H1 (cell line): Measurements from ENCODE around the gene OVCA2. TPM values are rescaled to one million over a fixed set of nuclear protein-coding genes. Genes with fewer than 3 reads are reported as not detected.

Experiments
- CTCF ChIA-PET: fragments of 300-600 bp; sonication (Branson Sonifier 250); formaldehyde crosslinking; loops from one replicate; lab custom pipeline; 2021; ENCODE audit not compliant: partially characterized antibody; lab: Charles Lee
- POLR2A ChIA-PET: fragments of 300-600 bp; sonication (Branson Sonifier 250); formaldehyde crosslinking; loops from one replicate; lab custom pipeline; 2021; ENCODE audit warnings: inconsistent platforms; ENCODE audit not compliant: partially characterized antibody; lab: Charles Lee
- DNase-seq, 2 experiments: peaks; one replicate each; pipeline versions ENCODE4 v3.0.0 to v3.0.0-alpha.2; 2010 to 2022; ENCODE audit warnings: low spot score in 2 of 2, low read depth in 1 of 2, mixed read lengths in 1 of 2
- FAIRE-seq: peaks from 2 replicates; lab custom pipeline; 2011; peaks lifted over from hg19 to GRCh38; lab: Jason Lieb, UNC
- H2AFZ ChIP-seq: 2 replicates; pipeline ENCODE4 v1.8.1; 2012; ENCODE audit warnings: low read length, inconsistent platforms
- H2AK5ac ChIP-seq: 2 replicates; pipeline ENCODE4 v1.6.1; 2013; ENCODE audit warnings: low read depth, low read length
- H2BK120ac ChIP-seq: replicated peaks from 2 replicates; pipeline ENCODE3; 2013; ENCODE audit warnings: low read depth, low read length, inconsistent platforms
- H2BK12ac ChIP-seq: 2 replicates; pipeline ENCODE4 v1.6.1; 2013; ENCODE audit warnings: low read depth, low read length
- H2BK15ac ChIP-seq: 2 replicates; pipeline ENCODE4 v1.6.1; 2013; ENCODE audit warnings: low read length
- H2BK20ac ChIP-seq: 2 replicates; pipeline ENCODE4 v1.6.1; 2013; ENCODE audit warnings: low read length
- H2BK5ac ChIP-seq: 2 replicates; pipeline ENCODE4 v1.6.1; 2013; ENCODE audit warnings: low read depth, low read length
- H3K14ac ChIP-seq: 2 replicates; pipeline ENCODE4 v1.6.1; 2013; ENCODE audit warnings: inconsistent platforms; ENCODE audit not compliant: insufficient read length
- H3K18ac ChIP-seq: 2 replicates; pipeline ENCODE4 v1.6.1; 2013; ENCODE audit warnings: low read length; ENCODE audit errors: extremely low read depth
- H3K23ac ChIP-seq: 2 replicates; pipeline ENCODE4 v1.6.1; 2013; ENCODE audit warnings: inconsistent platforms; ENCODE audit not compliant: insufficient read length
- H3K23me2 ChIP-seq: 2 replicates; pipeline ENCODE4 v1.6.1; 2013; ENCODE audit warnings: low read depth, low read length
- H3K27ac ChIP-seq: 2 replicates; pipeline ENCODE4 v1.6.1; 2011; ENCODE audit warnings: low read depth, low read length, inconsistent platforms
- H3K27me3 ChIP-seq, 4 experiments: replicated peaks in 1 of 4; 1 replicate in 1 of 4; 2 replicates in 3 of 4; pipeline versions ENCODE4 v1.6.1 to v1.8.1; 2011 to 2013; ENCODE audit warnings: low read length in 3 of 4, mild to moderate bottlenecking in 3 of 4, inconsistent platforms in 2 of 4, mixed read lengths in 2 of 4, moderate library complexity in 1 of 4; ENCODE audit not compliant: control insufficient read depth in 3 of 4, insufficient read depth in 3 of 4; ENCODE audit errors: extremely low read depth in 1 of 4
- H3K36me3 ChIP-seq, 4 experiments: 2 replicates each; pipeline versions ENCODE4 v1.6.1 to v1.8.1; 2011 to 2013; ENCODE audit warnings: mild to moderate bottlenecking in 4 of 4, low read length in 3 of 4, moderate library complexity in 2 of 4, control low read depth in 1 of 4, inconsistent platforms in 1 of 4; ENCODE audit not compliant: insufficient read depth in 4 of 4, control insufficient read depth in 2 of 4
- H3K4ac ChIP-seq: replicated peaks from 2 replicates; pipeline ENCODE3; 2013; ENCODE audit warnings: low read length, low read depth, mixed read lengths, inconsistent platforms; ENCODE audit not compliant: insufficient read length
- H3K4me1 ChIP-seq, 4 experiments: replicated peaks in 1 of 4; 1 replicate in 1 of 4; 2 replicates in 3 of 4; pipeline versions ENCODE4 v1.6.1 to v1.8.1; 2011 to 2013; ENCODE audit warnings: low read length in 3 of 4, inconsistent platforms in 2 of 4, mixed read lengths in 1 of 4; ENCODE audit not compliant: insufficient read depth in 4 of 4, control insufficient read depth in 3 of 4
- H3K4me2 ChIP-seq, 2 experiments: 2 replicates each; pipeline versions ENCODE4 v1.6.1 to v1.8.1; 2011 to 2013; ENCODE audit warnings: low read depth in 2 of 2, low read length in 2 of 2, control low read depth in 1 of 2, inconsistent platforms in 1 of 2, mild to moderate bottlenecking in 1 of 2; ENCODE audit not compliant: insufficient read depth in 1 of 2
- H3K4me3 ChIP-seq, 4 experiments: fragments of 200-600, 300-600 bp in 1 of 4; sonication (generic), shearing (Covaris generic), sonication (Bioruptor Twin) in 1 of 4; 2 replicates each; pipeline versions ENCODE4 v1.5.1 to v1.8.1; 2011 to 2016; ENCODE audit warnings: low read length in 4 of 4, low read depth in 3 of 4, control low read depth in 2 of 4, inconsistent platforms in 2 of 4, mild to moderate bottlenecking in 2 of 4, mixed read lengths in 1 of 4, moderate library complexity in 1 of 4; ENCODE audit not compliant: insufficient read depth in 2 of 4; ENCODE audit errors: extremely low read depth in 1 of 4
- H3K56ac ChIP-seq: replicated peaks from 2 replicates; pipeline ENCODE3; 2013; ENCODE audit warnings: low read depth, mild to moderate bottlenecking, mixed read lengths, low read length, inconsistent platforms; ENCODE audit not compliant: insufficient read length
- H3K79me1 ChIP-seq: 2 replicates; pipeline ENCODE4 v1.6.1; 2013; ENCODE audit warnings: low read depth, low read length, control low read depth
- H3K79me2 ChIP-seq, 2 experiments: 2 replicates each; pipeline versions ENCODE4 v1.6.1 to v1.8.1; 2012 to 2013; ENCODE audit warnings: low read length in 2 of 2, mild to moderate bottlenecking in 2 of 2, inconsistent platforms in 1 of 2; ENCODE audit not compliant: insufficient read depth in 2 of 2, control insufficient read depth in 1 of 2
- H3K9ac ChIP-seq, 4 experiments: replicated peaks in 1 of 4; 1 replicate in 1 of 4; 2 replicates in 3 of 4; pipeline versions ENCODE4 v1.6.1 to v1.8.1; 2011 to 2013; ENCODE audit warnings: low read depth in 3 of 4, low read length in 3 of 4, control low read depth in 2 of 4, mild to moderate bottlenecking in 2 of 4, moderate library complexity in 2 of 4, inconsistent platforms in 1 of 4; ENCODE audit errors: extremely low read depth in 1 of 4
- H3K9me3 ChIP-seq, 2 experiments: 2 replicates each; pipeline versions ENCODE4 v1.6.1 to v1.8.1; 2012 to 2013; ENCODE audit warnings: mild to moderate bottlenecking in 2 of 2, moderate library complexity in 2 of 2, control low read depth in 1 of 2, inconsistent platforms in 1 of 2, low read depth in 1 of 2, low read length in 1 of 2, mixed read lengths in 1 of 2; ENCODE audit not compliant: insufficient read depth in 2 of 2
- H4K20me1 ChIP-seq, 2 experiments: replicated peaks in 1 of 2; 2 replicates each; pipeline versions ENCODE3 to v1.8.1; 2011 to 2013; ENCODE audit warnings: inconsistent platforms in 2 of 2, low read length in 2 of 2, mild to moderate bottlenecking in 1 of 2; ENCODE audit not compliant: insufficient read depth in 2 of 2, control insufficient read depth in 1 of 2
- H4K5ac ChIP-seq: 2 replicates; pipeline ENCODE4 v1.6.1; 2013; ENCODE audit warnings: low read length, low read depth, mixed read lengths, inconsistent platforms; ENCODE audit not compliant: insufficient read length
- H4K8ac ChIP-seq: 2 replicates; pipeline ENCODE4 v1.8.0; 2013; ENCODE audit warnings: mild to moderate bottlenecking, moderate library complexity, low read length, inconsistent platforms; ENCODE audit not compliant: insufficient read depth; ENCODE audit errors: extremely low read depth
- H4K91ac ChIP-seq: replicated peaks from 2 replicates; pipeline ENCODE3; 2013; ENCODE audit warnings: low read length, mixed read lengths, inconsistent platforms; ENCODE audit not compliant: insufficient read length
- EZH2 ChIP-seq: fragments of 200-600 bp; sonication (generic); IDR thresholded peaks from 2 replicates; pipeline ENCODE4 v1.7.1; 2012; ENCODE audit warnings: low read depth, mild to moderate bottlenecking, moderate library complexity, low read length, inconsistent platforms; ENCODE audit not compliant: severe bottlenecking
- TEAD4 ChIP-seq: IDR thresholded peaks from 2 replicates; pipeline ENCODE4 v1.6.1; 2012; ENCODE audit warnings: low read depth, low read length, inconsistent platforms, mixed read lengths
- WGBS, 2 experiments: shearing (Covaris generic) in 1 of 2; methylation state at CpG; one replicate each; pipeline versions ENCODE4 v1.1.6 to v1.1.7; 2013 to 2015; ENCODE audit warnings: low lambda C conversion rate in 2 of 2, mixed read lengths in 2 of 2, inconsistent platforms in 1 of 2, low coverage in 1 of 2, missing lambda C conversion rate in 1 of 2; ENCODE audit not compliant: insufficient replicate concordance in 2 of 2, insufficient coverage in 1 of 2, insufficient read length in 1 of 2; ENCODE audit errors: extremely low coverage in 1 of 2, missing lambda C conversion rate in 1 of 2; 5-methylcytosine and 5-hydroxymethylcytosine counted together
- polyA plus RNA-seq, 7 experiments: library from polyadenylated mRNA; depleted of rRNA in 3 of 7; stranded (reverse) in 5 of 7; unstranded in 2 of 7; fragments of >200 nt in 5 of 7; fragments of 200-250 nt in 2 of 7; gene quantifications; 1 replicate in 5 of 7; 2 replicates in 1 of 7; 4 replicates in 1 of 7; pipeline versions ENCODE4 v1.2.1 to v1.2.3, GENCODE V29; 2011 to 2013; ENCODE audit warnings: missing spikeins in 2 of 7, mixed read lengths in 2 of 7
- total RNA-seq: library from RNA; stranded (reverse); fragmentation: NEBNext Ultra II Directional; extraction: Animal tissue kit (Norgen Biotek cat#: 25700); gene quantifications from 2 replicates; pipeline ENCODE4 v1.2.1, GENCODE V29; 2021

Gene OVCA2
- total and polyA plus RNA-seq, 2 of the 8 experiments (the other 6 are each of a cell fraction or from before 2014, with no cell fraction given): 15.3 to 37.0 TPM

- ChIA-PET CTCF (interaction anchor here (0.9 to 1.3 kb wide), 2 partner anchors 12 to 141 kb away, joined by 3 read pairs; no protein-coding TSS in a partner anchor), POLR2A (no interaction called here)
- Histone ChIP-seq H3K18ac (no peak overlapping the region), H2BK15ac (no peak overlapping the region), H4K20me1 (peaks cover 0 to 5% of the 10 kb centered on the region in 2 experiments), H2BK5ac (no peak overlapping the region), H3K4ac (no peak overlapping the region), H3K4me3 (no peak overlapping the region), H3K79me1 (no peaks in the 10 kb centered on the region), H3K23me2 (peaks cover 10% of the 10 kb centered on the region; the same call in 1 of the 2 replicates), H4K5ac (no peak overlapping the region), H3K23ac (no peak overlapping the region), H2AFZ (no peak overlapping the region), H2BK12ac (no peak overlapping the region), H3K56ac (no peak overlapping the region), H3K27ac (no peak overlapping the region), H3K9me3 (no peaks in the 10 kb centered on the region), H3K14ac (no peak overlapping the region), H3K79me2 (no peaks in the 10 kb centered on the region), H3K4me1 (peaks cover 0 to 17% (median 6%) of the 10 kb centered on the region in 4 experiments; a peak in 6 of 7 replicates), H4K91ac (no peak overlapping the region), H2BK120ac (no peak overlapping the region), H3K4me2 (peak overlapping the region in 1 of 2 experiments; percentile 64; a peak in 1 of 4 replicates), H3K36me3 (peaks cover 0 to 6% (median 0%) of the 10 kb centered on the region in 4 experiments; a peak in 1 of 8 replicates), H2AK5ac (no peak overlapping the region), H2BK20ac (no peak overlapping the region), H4K8ac (no peak overlapping the region), H3K27me3 (peaks cover 52 to 89% (median 81%) of the 10 kb centered on the region in 4 experiments), H3K9ac (no peak overlapping the region)
- FAIRE-seq (no peak), DNase-seq (no peak)
- 89% methylated on average over 15 of the region's 15 CpGs; no CpG with 5 or more reads in 1 of the 2 experiments for WGBS, 2 experiments
- TF ChIP-seq TEAD4: no peak
- TF ChIP-seq EZH2: peak; percentile 29
These were observed 19.1 kb upstream of the OVCA2 start for GRCh38 chr17:2022647-2023240.
